Measurements from ENCODE around the gene PTPRM.
"Not testable (repeated sequence)": the region's sequence is repeated elsewhere in the genome, so short reads cannot be mapped to it uniquely, and the experiment has no call there.

Gene PTPRM

DNA sequence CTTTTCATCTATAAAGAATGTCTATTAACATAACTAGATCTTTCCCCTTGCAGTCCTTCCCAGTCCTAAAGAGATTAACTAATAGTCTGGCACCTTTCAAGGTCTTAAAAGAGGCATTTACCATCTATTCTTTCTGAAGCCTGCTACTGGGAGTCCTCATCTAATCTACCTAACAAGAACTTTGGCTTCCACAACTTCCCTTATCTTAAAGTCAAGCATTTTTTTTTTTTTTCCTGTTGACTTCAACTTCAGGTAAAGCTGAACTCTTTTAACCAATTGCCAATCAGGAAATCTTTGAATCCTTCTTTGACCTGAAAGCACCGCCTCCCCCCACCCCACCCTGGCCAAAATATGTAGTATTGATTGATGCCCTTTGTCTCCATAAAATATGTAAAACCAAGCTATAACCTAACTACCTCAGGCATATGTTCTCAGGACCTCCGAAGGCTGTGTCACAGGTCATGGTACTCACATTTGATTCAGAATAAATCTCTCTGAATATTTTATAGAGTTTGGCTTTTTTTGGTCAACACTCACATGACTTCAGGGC lies 168.6 kb downstream of the PTPRM start:
- no peak for FAIRE-seq
- DNase-seq (ENCODE audit: insufficient read length, low spot score): no peak
- no peak for TF ChIP-seq POLR2A (IDR thresholded peaks at IDR 0.05; ENCODE audit: low read depth, low read length)

DNA sequence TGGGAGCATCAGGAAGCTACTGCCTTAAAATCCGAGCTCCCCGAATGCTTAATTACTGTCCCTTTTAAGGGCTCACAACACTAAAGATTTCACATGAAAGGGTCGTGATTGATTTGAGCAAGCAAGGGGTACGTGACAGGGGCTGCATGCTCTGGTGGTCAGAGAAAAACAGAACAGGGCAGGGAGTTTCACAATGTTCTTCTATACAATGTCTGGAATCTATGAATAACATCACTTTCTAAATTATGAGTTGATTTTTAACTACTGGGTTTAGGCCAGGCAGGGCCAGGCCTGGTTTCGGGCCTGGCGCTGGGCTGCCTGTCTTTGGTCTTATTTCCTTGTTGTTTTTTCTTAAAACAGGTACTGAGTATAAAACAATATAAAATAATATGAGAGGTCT lies 169.4 kb downstream of the PTPRM start:
- FAIRE-seq; DNase-seq (ENCODE audit: insufficient read length, low spot score): not testable (repeated sequence)

DNA sequence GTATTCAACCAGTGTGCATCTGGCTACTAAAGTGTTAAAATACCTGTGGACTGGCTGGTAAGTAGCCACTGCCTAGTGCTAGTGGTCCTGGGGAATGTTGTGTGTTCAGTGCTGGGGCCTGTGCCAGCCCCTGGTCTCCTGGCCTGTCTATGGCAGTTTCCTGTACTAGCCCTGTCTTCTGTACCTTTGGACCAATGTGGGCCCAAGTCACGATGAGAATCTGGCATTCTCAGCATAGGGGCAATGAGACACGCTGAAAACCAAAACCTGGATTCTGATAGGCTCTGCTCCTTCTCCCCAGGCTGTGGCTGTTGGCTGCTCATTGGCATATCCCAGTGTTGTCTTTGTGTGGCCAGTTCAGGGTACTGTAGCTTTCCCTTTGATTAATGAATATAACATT lies 170.4 kb downstream of the PTPRM start:
- FAIRE-seq (no peak), DNase-seq (ENCODE audit: insufficient read length, low spot score) (no peak)
- TF ChIP-seq POLR2A (IDR thresholded peaks at IDR 0.05; ENCODE audit: low read depth, low read length): no peak

DNA sequence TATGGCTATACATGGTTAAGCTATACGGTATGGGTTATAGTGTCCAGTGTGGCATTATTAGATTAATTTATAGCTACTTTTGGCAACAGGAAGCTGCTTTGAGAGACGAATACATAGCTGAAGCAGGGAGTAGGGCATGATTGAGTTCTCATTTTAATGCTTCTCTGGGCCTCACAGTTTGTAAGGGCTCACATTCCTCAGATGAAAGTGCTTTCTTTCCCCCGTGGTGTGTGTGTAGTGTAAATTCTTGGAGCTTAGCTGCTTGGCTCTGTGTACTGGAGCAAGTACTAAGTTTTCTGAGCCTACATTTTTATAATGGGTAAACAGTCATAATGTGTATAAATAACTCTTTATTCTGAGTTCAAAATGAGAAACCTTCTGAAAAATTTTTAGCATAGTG lies 173.7 kb downstream of the PTPRM start:
- TF ChIP-seq POLR2A (IDR thresholded peaks at IDR 0.05; ENCODE audit: low read depth, low read length): no peak
- DNase-seq (ENCODE audit: insufficient read length, low spot score) (no peak), FAIRE-seq (no peak)

DNA sequence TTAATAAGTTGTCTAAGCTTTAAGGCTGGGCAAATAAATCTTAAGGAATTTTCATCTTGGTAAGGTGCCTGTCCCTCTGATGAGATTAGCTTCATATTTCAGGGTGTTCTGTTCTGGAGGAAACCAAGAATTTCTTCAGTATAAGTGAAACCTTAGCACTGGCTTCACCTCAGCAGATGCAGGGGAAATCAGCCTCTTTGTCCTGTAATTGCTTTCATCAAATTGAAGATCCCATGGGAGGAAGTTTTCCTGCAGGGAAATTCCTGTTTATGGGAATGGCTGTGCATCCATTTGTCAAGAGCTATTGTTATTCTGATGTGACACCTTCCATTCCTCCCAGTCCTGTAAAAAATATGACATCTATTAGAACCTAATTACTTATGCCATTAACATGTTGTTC lies 174.5 kb downstream of the PTPRM start:
- no peak for TF ChIP-seq POLR2A (IDR thresholded peaks at IDR 0.05; ENCODE audit: low read depth, low read length)
- FAIRE-seq (no peak), DNase-seq (ENCODE audit: insufficient read length, low spot score) (no peak)

DNA sequence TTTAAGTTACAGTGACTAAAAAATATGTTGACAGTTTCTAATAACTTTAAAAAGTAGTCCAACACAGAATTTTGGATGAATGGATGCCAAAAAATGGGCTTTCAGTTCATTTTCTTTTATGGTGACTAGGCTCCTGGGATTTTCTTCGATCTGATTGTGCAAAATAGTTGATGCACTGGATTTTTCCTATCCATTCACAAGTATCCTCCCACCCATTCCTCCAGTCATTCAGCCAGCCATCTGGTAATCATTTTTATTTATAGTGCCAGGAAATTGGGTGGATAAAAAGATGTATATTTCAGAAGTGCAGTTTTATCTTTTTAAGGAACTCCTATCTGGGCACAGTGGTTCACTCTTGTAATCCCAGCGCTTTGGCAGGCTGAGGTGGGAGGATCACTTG lies 175.1 kb downstream of the PTPRM start:
- FAIRE-seq: no peak
- no peak for TF ChIP-seq POLR2A (IDR thresholded peaks at IDR 0.05; ENCODE audit: low read depth, low read length)
- DNase-seq (ENCODE audit: insufficient read length, low spot score): no peak

DNA sequence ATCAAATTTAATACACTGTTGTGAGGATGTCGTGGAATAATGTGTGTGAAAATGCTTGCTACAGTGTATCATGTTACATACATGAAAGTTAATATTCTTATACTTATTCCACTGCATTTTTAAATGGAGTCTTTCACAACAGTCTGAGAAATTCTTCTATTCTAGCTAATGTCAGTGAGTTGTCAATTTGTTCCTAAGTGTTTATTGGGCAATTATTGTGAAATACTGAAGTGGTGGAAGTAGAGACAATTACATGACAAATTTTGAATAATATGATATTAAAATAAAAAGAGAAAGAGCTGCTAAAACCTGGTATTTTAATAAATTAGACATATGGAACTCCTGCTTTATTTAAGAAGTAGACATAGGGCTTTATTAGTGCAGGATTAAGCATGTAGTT lies 176.1 kb downstream of the PTPRM start:
- DNase-seq (ENCODE audit: insufficient read length, low spot score): no peak
- no peak for FAIRE-seq
- no peak for TF ChIP-seq POLR2A (IDR thresholded peaks at IDR 0.05; ENCODE audit: low read depth, low read length)

DNA sequence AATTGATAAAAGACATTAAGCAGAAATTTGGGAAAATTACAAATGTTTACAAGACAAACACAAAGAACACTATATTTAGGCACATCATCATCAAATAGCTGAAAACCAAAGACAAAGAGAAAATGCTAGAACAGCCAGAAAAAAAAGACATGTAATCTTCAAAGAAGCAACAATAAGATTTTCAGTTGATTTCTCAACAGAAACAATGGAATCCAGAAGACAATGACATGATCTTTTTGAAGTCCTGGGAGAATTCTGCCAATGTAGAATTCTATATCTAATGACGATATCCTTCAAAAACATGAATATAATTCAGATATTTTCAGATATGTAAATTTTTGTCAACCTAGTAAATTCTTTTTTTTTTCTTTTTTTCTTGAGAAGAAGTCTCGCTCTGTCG lies 179.0 kb downstream of the PTPRM start:
- TF ChIP-seq POLR2A (IDR thresholded peaks at IDR 0.05; ENCODE audit: low read depth, low read length): no peak
- FAIRE-seq (no peak), DNase-seq (ENCODE audit: insufficient read length, low spot score) (no peak)

DNA sequence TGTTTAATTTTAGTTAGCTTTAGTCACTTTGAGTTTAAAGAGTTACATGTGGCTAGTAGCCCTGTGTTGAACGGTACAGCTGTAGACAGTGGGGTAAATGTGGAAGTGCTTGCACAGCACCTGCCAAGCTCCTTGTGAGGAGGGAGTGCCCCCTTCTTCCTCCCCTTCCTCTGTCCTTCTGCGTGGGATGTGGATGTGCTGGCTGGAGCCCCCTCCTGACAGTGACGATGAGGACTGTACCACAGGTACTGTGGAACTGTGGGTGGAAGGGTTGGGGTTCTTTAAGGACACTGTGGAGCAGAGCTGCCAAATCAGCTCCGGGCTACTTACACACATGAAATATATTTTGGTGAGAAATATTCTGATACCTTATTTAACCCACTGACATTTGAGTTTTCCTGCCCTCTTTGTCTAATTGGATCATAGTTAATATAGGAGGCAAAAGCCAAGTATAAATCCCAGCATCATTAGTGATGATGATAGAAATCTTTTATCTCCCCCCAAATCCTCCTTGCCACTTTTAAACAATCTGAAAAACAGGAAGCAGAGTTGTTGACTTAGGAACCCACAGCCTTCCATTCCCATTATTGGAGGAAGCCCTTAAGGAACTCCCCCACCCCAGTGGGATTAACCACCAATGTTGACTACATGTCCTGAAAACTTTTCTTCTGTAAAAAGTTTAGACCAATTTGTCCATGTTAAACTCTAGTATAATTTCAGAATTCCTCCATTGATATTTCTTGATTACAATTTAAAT lies 181.3 kb downstream of the PTPRM start:
- FAIRE-seq: no peak

DNA sequence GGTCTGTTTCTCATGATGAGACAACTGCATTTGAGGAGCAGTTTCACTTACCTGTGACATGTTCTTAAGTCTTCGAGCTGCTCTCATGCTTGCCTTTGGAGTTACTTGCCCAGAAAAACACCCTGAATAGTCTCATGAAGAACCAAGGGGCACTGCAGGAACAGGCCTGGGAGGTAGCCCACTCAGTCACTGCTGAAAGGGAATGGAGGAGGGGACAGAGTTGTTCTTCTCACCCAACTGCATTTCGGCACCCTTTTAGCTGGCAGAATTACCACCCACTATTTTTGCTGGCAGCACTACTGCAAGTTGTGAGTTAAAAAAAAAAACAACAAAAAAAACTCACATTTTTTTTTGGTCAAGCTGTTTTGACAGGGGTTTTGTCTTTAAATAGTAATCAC lies 181.9 kb downstream of the PTPRM start:
- TF ChIP-seq POLR2A (IDR thresholded peaks at IDR 0.05; ENCODE audit: low read depth, low read length): no peak
- DNase-seq (ENCODE audit: insufficient read length, low spot score) (no peak), FAIRE-seq (no peak)

More for the DNA sequence above, 181.3 kb downstream of the PTPRM start:
- no peak for DNase-seq (ENCODE audit: insufficient read length, low spot score)
- TF ChIP-seq POLR2A (IDR thresholded peaks at IDR 0.05; ENCODE audit: low read depth, low read length): no peak

DNA sequence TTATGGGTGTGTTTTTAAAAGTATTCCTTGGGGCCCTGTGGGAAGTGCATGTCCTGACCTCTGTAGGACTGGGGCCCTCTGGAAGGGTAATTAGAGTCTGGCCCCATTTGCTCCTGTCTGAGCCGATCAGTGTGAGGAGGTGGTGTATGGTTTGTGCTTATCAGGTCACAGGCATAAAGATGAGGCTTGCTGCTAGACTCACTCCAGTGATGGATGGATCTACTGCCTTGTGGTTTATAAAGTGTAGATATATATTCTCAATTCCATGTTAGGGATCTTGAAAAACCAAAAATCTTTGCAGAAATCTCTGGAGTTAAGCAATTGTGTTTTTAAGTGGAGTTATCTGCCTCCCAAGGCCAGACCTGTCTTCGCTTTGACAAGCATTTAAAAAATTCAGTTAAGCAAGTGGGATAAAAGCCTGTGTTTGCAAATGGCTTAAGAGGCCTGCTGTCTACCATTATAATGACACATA lies 182.4 kb downstream of the PTPRM start:
- TF ChIP-seq POLR2A (IDR thresholded peaks at IDR 0.05; ENCODE audit: low read depth, low read length): no peak
- DNase-seq (ENCODE audit: insufficient read length, low spot score) (no peak), FAIRE-seq (no peak)

DNA sequence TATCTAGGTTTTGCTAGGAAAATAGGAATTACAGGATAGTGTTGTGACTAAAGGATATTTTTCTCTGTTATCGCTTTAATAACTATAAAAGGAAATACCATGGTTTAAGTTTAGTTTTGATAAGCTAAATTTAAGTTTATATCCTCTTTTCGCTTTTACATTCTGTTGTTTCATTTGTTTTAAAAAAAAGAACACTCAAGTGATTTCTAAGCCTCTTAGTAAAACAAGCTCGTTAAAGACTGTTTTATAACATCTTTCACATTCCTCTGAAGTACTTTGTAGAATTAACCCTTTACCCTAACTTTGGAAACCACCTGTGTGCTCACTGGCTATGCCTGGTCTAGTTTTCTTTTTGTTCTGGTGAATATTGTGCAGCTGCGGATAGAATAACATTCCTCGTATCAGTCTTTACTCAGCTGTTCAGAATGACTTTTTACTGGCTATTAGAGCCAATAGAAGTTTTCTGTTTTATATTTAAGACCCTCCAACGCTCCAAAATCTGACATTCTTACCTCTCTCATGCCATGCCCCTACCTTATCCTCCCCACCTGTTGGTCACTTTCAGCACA lies 183.1 kb downstream of the PTPRM start:
- FAIRE-seq: no peak
- no peak for TF ChIP-seq POLR2A (IDR thresholded peaks at IDR 0.05; ENCODE audit: low read depth, low read length)

DNA sequence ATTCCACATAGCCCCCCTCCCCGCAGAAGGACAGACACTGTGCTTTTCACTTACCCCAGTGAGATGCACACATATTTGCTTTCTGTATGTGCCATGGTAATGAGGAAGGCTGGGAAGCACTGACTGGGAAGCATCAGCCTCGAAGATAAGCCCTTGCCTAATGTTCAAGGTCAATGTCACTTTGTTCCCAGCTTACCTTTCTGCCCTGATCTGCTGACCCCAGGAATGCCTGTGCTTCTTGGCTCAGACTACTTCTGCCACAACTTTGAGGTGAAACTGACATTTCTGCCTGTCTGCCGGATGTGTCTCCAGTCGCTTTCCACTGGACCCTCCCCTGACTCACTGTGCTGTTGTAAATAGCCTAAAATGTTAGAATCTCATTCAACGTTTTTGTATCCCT lies 183.8 kb downstream of the PTPRM start:
- FAIRE-seq (no peak), DNase-seq (ENCODE audit: insufficient read length, low spot score) (no peak)
- TF ChIP-seq POLR2A (IDR thresholded peaks at IDR 0.05; ENCODE audit: low read depth, low read length): no peak

More for the DNA sequence above, 183.1 kb downstream of the PTPRM start:
- DNase-seq (ENCODE audit: insufficient read length, low spot score): no peak

DNA sequence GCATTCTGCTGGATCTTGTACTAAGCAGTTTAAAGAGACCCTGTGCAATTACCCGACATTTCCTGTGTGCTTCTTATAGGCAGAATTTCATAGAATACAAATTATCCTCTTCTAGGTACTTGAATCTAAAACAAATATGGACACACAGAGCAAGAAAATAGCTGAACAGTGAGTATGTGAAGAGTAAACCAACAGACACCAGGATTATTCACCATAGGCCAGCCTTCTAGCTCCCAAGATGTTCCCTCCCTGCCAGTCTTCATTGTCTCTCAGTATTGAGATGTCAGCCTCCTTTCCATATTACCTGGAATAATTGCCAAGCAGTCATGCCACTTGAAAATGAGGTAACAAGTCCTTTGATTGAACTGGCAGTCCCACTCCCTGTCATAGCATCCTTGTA lies 187.1 kb downstream of the PTPRM start:
- FAIRE-seq (no peak), DNase-seq (ENCODE audit: insufficient read length, low spot score) (no peak)
- TF ChIP-seq POLR2A (IDR thresholded peaks at IDR 0.05; ENCODE audit: low read depth, low read length): no peak

DNA sequence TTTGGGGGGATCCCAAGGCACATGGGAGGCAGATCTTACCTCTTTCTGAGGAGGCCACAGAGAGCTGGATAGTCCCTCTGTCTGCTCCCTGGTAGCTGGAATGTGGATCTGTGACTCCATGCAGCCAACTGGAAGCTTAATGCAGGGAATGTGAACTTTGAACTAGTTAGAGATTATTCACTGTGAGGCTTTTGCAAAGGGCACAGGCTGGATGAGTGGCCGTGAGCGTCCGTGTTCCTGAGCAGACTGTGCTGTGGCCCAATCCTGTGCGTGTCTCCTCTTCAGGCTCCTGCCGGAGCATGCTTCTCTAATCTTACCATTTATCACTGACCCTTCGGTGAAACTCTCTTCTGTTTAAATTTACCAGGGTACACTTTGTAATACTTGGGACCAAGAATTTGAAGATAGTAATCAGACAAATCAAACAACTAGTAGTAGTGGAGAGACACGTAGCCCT lies 187.6 kb downstream of the PTPRM start:
- TF ChIP-seq POLR2A (IDR thresholded peaks at IDR 0.05; ENCODE audit: low read depth, low read length): no peak
- no peak for FAIRE-seq
- DNase-seq (ENCODE audit: insufficient read length, low spot score): no peak
